Neural crest cell (in vitro differentiated cells): ENCODE measurements around the gene L3MBTL4. TPM values are rescaled to one million over a fixed set of nuclear protein-coding genes. Genes with fewer than 3 reads are reported as not detected.

Experiments used
- DNase-seq: peaks from one replicate; pipeline ENCODE4 v3.0.0; 2021; ENCODE audit warnings: low read depth, mixed read lengths, low spot score
- H3K27ac Mint-ChIP-seq: one replicate; pipeline ENCODE4 v1.8.0; 2021; ENCODE audit warnings: mild to moderate bottlenecking, mixed read lengths; ENCODE audit not compliant: unreplicated experiment
- H3K27me3 Mint-ChIP-seq: 2 replicates; pipeline ENCODE4 v1.8.0; 2021; ENCODE audit warnings: low read depth, mild to moderate bottlenecking, mixed read lengths
- H3K36me3 Mint-ChIP-seq: 2 replicates; pipeline ENCODE4 v1.8.0; 2021; ENCODE audit warnings: low read depth, mild to moderate bottlenecking, mixed read lengths
- H3K4me1 Mint-ChIP-seq: 2 replicates; pipeline ENCODE4 v1.8.0; 2021; ENCODE audit warnings: mixed read lengths
- H3K4me3 Mint-ChIP-seq: one replicate; pipeline ENCODE4 v1.8.0; 2021; ENCODE audit warnings: mild to moderate bottlenecking, mixed read lengths
- H3K9me3 Mint-ChIP-seq: 2 replicates; pipeline ENCODE4 v1.8.0; 2021; ENCODE audit warnings: mixed read lengths
- total RNA-seq: library from RNA; stranded (reverse); gene quantifications from 2 replicates; pipeline ENCODE4 v1.2.1, GENCODE V29; 2021
- TF ChIP-seq, protein P1 (sequence below): fragments of 200-600 bp; sonication (generic); conservative IDR thresholded peaks from 2 replicates; pipeline ENCODE4 v1.5.0; 2021; ENCODE audit warnings: antibody characterized with exemption, mild to moderate bottlenecking

The L3MBTL4 gene
- total RNA-seq, 1 donor from 2014 or later = 0.65 TPM

DNA sequence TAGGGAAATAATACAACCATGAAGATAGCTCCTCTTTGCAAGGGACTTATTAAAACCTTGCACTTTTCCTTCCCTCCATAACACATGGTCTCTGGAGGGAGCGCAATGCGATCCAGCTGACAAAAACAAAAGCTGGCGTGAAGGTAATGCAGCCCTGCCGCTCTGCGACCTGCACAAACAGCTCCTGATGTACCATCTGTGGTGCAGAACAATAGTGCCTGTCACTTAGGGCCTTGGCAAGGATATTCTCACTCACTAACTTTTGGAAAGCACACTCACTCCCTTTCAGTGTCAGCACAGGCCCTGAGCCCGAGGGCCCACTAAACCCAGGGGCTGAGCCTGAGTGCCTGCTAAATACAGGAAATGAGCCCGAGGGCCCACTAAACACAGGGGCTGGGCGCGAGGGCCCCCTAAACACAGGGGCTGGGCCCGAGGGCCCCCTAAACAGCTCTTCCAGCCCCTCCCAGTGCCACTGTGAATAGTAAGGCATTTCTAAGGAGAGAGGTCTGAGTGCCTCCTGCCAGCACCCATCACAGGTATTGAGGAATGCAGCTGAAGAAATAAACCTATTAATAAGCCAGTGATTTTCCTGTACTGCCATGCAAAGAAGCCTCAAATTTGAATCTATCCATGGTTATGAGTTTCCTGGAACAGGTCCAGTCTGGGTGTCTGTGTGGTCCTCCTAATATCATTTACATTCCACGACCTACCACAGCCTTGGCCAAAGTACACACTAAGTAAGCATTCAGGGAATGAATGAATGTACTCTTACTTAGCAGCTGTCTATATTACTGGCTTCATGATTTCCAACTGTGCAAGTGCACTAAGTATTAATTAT is 9.3 kb downstream of the L3MBTL4 start:
- H3K27me3 Mint-ChIP-seq = peaks cover 14% of the 10 kb centered on the region
- TF ChIP-seq, protein P1, sequence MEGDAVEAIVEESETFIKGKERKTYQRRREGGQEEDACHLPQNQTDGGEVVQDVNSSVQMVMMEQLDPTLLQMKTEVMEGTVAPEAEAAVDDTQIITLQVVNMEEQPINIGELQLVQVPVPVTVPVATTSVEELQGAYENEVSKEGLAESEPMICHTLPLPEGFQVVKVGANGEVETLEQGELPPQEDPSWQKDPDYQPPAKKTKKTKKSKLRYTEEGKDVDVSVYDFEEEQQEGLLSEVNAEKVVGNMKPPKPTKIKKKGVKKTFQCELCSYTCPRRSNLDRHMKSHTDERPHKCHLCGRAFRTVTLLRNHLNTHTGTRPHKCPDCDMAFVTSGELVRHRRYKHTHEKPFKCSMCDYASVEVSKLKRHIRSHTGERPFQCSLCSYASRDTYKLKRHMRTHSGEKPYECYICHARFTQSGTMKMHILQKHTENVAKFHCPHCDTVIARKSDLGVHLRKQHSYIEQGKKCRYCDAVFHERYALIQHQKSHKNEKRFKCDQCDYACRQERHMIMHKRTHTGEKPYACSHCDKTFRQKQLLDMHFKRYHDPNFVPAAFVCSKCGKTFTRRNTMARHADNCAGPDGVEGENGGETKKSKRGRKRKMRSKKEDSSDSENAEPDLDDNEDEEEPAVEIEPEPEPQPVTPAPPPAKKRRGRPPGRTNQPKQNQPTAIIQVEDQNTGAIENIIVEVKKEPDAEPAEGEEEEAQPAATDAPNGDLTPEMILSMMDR = no peak
- H3K4me1 Mint-ChIP-seq = peaks cover 13% of the 10 kb centered on the region
- no peak overlapping the region for H3K27ac Mint-ChIP-seq
- no peaks in the 10 kb centered on the region for H3K9me3 Mint-ChIP-seq
- H3K4me3 Mint-ChIP-seq = no peak overlapping the region
- DNase-seq = no peak
- no peaks in the 10 kb centered on the region for H3K36me3 Mint-ChIP-seq

DNA sequence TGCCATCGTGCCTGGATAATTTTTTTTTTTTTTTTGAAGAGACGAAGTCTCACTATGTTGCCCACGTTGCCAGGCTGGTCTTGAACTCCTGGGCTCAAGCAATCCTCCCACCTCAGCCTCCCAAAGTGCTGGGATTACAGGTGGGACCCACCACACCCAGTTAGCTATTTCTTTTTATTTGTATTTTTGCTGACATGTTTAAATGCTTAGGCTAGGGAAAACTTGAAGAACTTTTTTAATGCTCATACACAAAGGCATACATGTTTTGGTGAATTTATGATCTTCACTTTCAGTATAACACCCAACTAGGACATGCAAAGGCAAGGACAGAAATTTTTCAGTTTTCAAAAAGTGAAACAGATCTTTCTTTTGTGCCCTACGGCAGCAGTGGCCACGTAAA is 9.9 kb downstream of the L3MBTL4 start:
- H3K4me3 Mint-ChIP-seq = no peak overlapping the region

DNA sequence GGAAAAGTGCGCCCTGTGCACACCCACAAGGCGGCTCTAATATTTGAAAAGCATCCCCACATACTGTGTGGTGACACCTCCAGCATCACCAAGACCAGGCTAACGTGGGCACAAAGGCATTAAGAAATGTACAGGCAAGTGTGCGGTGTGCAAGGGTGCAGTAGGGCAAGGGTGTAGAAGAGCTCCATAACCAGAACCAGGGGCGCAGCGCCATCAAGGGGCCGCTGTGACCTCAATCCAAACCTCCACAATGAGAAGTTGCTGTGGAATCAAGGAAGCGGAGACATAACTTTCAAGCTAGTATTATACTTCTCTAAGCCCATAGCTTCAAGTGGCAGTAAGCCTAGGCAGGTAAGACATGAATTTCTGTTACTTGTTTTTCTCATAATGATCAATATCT is 13.0 kb downstream of the L3MBTL4 start:
- Mint-ChIP-seq H3K9me3 (no peaks in the 10 kb centered on the region), H3K4me1 (peaks cover 7% of the 10 kb centered on the region), H3K4me3 (no peak overlapping the region), H3K27me3 (peaks cover 5% of the 10 kb centered on the region), H3K27ac (no peak overlapping the region), H3K36me3 (no peaks in the 10 kb centered on the region)
- peak; percentile 18 for DNase-seq
- TF ChIP-seq, protein P1 = peak; percentile 50

More for the DNA sequence above, 9.9 kb downstream of the L3MBTL4 start:
- no peak for DNase-seq
- Mint-ChIP-seq H3K36me3 (no peaks in the 10 kb centered on the region), H3K27me3 (peaks cover 8% of the 10 kb centered on the region), H3K9me3 (no peaks in the 10 kb centered on the region), H3K4me1 (peaks cover 13% of the 10 kb centered on the region), H3K27ac (no peak overlapping the region)
- TF ChIP-seq, protein P1 = no peak

DNA sequence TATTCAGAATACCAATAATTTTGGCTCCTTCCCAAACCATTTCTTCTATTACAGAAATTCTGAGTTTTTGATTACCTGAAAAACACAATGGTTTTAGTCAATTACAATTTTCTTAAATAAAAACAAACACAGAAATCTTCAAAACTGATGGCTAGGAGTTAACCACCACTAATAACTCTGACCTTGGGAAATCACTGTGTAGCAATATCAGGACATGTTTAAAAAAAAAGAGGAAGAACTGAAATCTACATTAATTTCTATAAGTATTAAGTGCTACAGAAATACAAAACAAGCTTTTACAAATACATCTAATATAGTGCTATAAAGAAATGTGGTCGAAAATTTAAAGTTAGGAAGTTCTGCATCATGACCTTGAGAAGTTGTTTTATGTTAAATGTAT is 14.9 kb downstream of the L3MBTL4 start:
- Mint-ChIP-seq H3K36me3 (no peaks in the 10 kb centered on the region), H3K9me3 (no peaks in the 10 kb centered on the region), H3K27ac (no peak overlapping the region), H3K27me3 (peaks cover 2% of the 10 kb centered on the region), H3K4me1 (no peaks in the 10 kb centered on the region), H3K4me3 (no peak overlapping the region)
- TF ChIP-seq, protein P1 = no peak
- no peak for DNase-seq

DNA sequence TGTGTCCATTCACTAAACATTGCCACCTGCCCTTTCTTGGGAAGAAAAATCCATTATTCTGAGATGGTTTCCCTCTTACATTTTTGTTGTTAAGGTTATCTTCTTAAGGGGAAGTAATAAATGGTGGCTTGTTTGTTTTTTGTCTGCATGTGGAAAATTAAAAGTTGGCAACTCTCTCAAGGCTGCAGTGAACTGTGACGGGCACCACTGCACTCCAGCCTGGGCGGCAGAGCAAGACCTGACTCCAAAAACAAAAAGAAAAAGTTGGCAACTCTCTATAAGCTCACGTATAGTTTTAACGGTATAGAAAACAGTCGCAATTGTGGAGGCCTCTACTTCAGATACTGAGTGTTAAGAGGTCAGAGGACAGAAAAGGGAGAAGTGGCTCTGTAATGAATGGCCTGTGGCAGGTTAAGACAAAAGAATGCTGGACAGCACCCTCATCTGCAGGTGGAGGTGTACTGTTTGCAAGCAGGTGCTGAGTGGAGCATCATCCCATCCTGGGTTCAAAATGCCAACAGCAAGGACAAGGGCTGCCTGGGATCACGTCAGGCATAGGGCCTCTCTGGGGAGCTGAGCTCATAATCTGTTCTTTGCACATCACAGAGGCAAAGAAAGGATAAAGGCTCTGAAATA is 16.7 kb downstream of the L3MBTL4 start:
- TF ChIP-seq, protein P1 = no peak
- Mint-ChIP-seq H3K4me1 (no peaks in the 10 kb centered on the region), H3K27ac (no peak overlapping the region), H3K9me3 (peaks cover 3% of the 10 kb centered on the region), H3K36me3 (no peaks in the 10 kb centered on the region), H3K27me3 (no peaks in the 10 kb centered on the region), H3K4me3 (no peak overlapping the region)
- DNase-seq = no peak
